WTC11 (cell line): ENCODE data around the gene SMIM3. TPM values are rescaled to one million over a fixed set of nuclear protein-coding genes. Genes with fewer than 3 reads are reported as not detected.

Experiments
- ATAC-seq: fragments of 200-7000 bp; cut with Tn5 transposase; 2 replicates; pipeline ENCODE4 v1.10.0; 2021; ENCODE audit warnings: mild to moderate bottlenecking, moderate library complexity
- CTCF ChIA-PET: fragments of 300-600 bp; sonication (Branson Sonifier 250); formaldehyde crosslinking; loops from one replicate; lab custom pipeline; 2021; ENCODE audit warnings: antibody characterized with exemption; lab: Charles Lee
- POLR2A ChIA-PET: fragments of 350-600 bp; sonication (Branson Sonifier 250); formaldehyde crosslinking; loops from one replicate; lab custom pipeline; 2021; ENCODE audit warnings: antibody characterized with exemption; lab: Charles Lee
- DNase-seq: peaks from one replicate; pipeline ENCODE4 v3.0.0; 2021; ENCODE audit warnings: low spot score
- H3K27ac Mint-ChIP-seq: 2 replicates; pipeline ENCODE4 v1.8.0; 2021; ENCODE audit warnings: mixed read lengths
- H3K27me3 Mint-ChIP-seq: 2 replicates; pipeline ENCODE4 v1.8.0; 2021; ENCODE audit warnings: low read depth, mild to moderate bottlenecking, moderate library complexity, mixed read lengths
- H3K36me3 Mint-ChIP-seq: 2 replicates; pipeline ENCODE4 v1.8.0; 2021; ENCODE audit warnings: mixed read lengths
- H3K4me1 Mint-ChIP-seq: 2 replicates; pipeline ENCODE4 v1.8.0; 2022; ENCODE audit warnings: mixed read lengths
- H3K4me3 Mint-ChIP-seq: 2 replicates; pipeline ENCODE4 v1.8.0; 2021; ENCODE audit warnings: mild to moderate bottlenecking, moderate library complexity, mixed read lengths
- H3K9me3 Mint-ChIP-seq: 2 replicates; pipeline ENCODE4 v1.8.0; 2021; ENCODE audit warnings: mixed read lengths
- ELF4 ChIP-seq: sonication (generic); formaldehyde crosslinking; IDR thresholded peaks from 2 replicates; pipeline ENCODE4 v1.8.1; 2022; ENCODE audit warnings: low read depth, mild to moderate bottlenecking, moderate library complexity, missing genetic modification reagents
- FOXK1 ChIP-seq: sonication (generic); formaldehyde crosslinking; IDR thresholded peaks from 2 replicates; pipeline ENCODE4 v1.8.0; 2022; ENCODE audit warnings: mild to moderate bottlenecking, moderate library complexity, missing genetic modification reagents
- MYBL2 ChIP-seq: sonication (generic); formaldehyde crosslinking; IDR thresholded peaks from 2 replicates; pipeline ENCODE4 v1.8.1; 2023; ENCODE audit warnings: mild to moderate bottlenecking, moderate library complexity, missing genetic modification reagents
- SOX15 ChIP-seq: fragments of 250-450 bp; sonication (Bioruptor Pico); IDR thresholded peaks from 2 replicates; pipeline ENCODE4 v1.9.0; 2021; ENCODE audit warnings: mild to moderate bottlenecking
- TCF7 ChIP-seq: sonication (generic); formaldehyde crosslinking; IDR thresholded peaks from 2 replicates; pipeline ENCODE4 v1.8.0; 2022; ENCODE audit warnings: mild to moderate bottlenecking, low read depth, missing genetic modification reagents, moderate library complexity
- ZNF232 ChIP-seq: sonication (generic); formaldehyde crosslinking; IDR thresholded peaks from 2 replicates; pipeline ENCODE4 v1.8.0; 2022; ENCODE audit warnings: mild to moderate bottlenecking, missing genetic modification reagents
- ZNF396 ChIP-seq: fragments of 250-450 bp; sonication (Bioruptor Pico); IDR thresholded peaks from 2 replicates; pipeline ENCODE4 v1.8.0; 2021; ENCODE audit warnings: mild to moderate bottlenecking, moderate library complexity, borderline replicate concordance
- ZNF423 ChIP-seq: fragments of 250-450 bp; sonication (Bioruptor Pico); IDR thresholded peaks from 2 replicates; pipeline ENCODE4 v2.1.2; 2022; ENCODE audit warnings: mild to moderate bottlenecking, moderate library complexity
- total RNA-seq: library from RNA; stranded (reverse); gene quantifications from 3 replicates; pipeline ENCODE4 v1.2.3, GENCODE V29; 2021
- TF ChIP-seq, protein P1 (sequence below): sonication (generic); formaldehyde crosslinking; IDR thresholded peaks from 2 replicates; pipeline ENCODE4 v1.8.0; 2022; ENCODE audit warnings: mild to moderate bottlenecking, missing genetic modification reagents
- TF ChIP-seq, protein P2 (sequence below): sonication (generic); formaldehyde crosslinking; IDR thresholded peaks from 2 replicates; pipeline ENCODE4 v1.8.1; 2023; ENCODE audit warnings: mild to moderate bottlenecking, missing genetic modification reagents, moderate library complexity
- TF ChIP-seq, protein P3 (sequence below): fragments of 250-450 bp; sonication (Bioruptor Pico); IDR thresholded peaks from 2 replicates; pipeline ENCODE4 v1.9.0; 2021; ENCODE audit warnings: mild to moderate bottlenecking, borderline replicate concordance
- TF ChIP-seq, protein P4 (sequence below): fragments of 200-600 bp; IDR thresholded peaks from 2 replicates; pipeline ENCODE4 v1.8.0; 2022; ENCODE audit warnings: antibody characterized with exemption
- TF ChIP-seq, protein P5 (sequence below): sonication (generic); formaldehyde crosslinking; IDR thresholded peaks from 2 replicates; pipeline ENCODE4 v1.8.1; 2022; ENCODE audit warnings: low read depth, mild to moderate bottlenecking, moderate library complexity, missing genetic modification reagents, borderline replicate concordance
- TF ChIP-seq, protein P6 (sequence below): sonication (generic); formaldehyde crosslinking; IDR thresholded peaks from 2 replicates; pipeline ENCODE4 v1.8.0; 2023; ENCODE audit warnings: missing genetic modification reagents
- TF ChIP-seq, protein P7 (sequence below): sonication (generic); formaldehyde crosslinking; IDR thresholded peaks from 2 replicates; pipeline ENCODE4 v1.8.1; 2023; ENCODE audit warnings: mild to moderate bottlenecking, missing genetic modification reagents, borderline replicate concordance
- TF ChIP-seq, protein P8 (sequence below): sonication (generic); formaldehyde crosslinking; IDR thresholded peaks from 2 replicates; pipeline ENCODE4 v1.8.1; 2023; ENCODE audit warnings: mild to moderate bottlenecking, missing genetic modification reagents
- TF ChIP-seq, protein P9 (sequence below): sonication (generic); formaldehyde crosslinking; IDR thresholded peaks from 2 replicates; pipeline ENCODE4 v1.8.1; 2022; ENCODE audit warnings: mild to moderate bottlenecking, moderate library complexity, missing genetic modification reagents
- TF ChIP-seq, protein P10 (sequence below): sonication (generic); formaldehyde crosslinking; IDR thresholded peaks from 2 replicates; pipeline ENCODE4 v1.8.1; 2023; ENCODE audit warnings: mild to moderate bottlenecking, missing genetic modification reagents, moderate library complexity

Gene SMIM3
- total RNA-seq, 1 experiment from 2014 or later = 14.1 TPM

DNA sequence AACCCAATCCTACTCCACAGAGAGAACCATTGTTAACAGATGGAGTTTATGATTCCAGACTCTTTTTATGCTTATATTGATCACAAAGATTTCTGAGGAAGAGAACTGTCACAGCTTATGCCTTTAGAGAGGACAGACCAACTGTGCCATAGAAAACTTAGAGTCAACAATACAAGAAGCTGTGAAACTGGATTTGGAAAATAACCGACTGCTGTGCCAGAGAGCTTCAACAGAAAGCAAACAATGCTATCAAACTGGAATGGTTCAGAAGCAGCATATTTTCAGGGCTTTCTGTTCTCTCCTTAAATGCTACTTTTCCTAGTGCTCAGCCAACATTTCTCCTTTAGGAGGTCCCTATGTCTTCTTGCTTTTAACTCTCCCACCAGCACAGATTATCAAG is 24.7 kb upstream of the SMIM3 start:
- no peak for ATAC-seq
- Mint-ChIP-seq H3K27me3 (no peaks in the 10 kb centered on the region), H3K4me3 (no peak overlapping the region), H3K4me1 (peaks cover 4% of the 10 kb centered on the region), H3K9me3 (no peaks in the 10 kb centered on the region; the same call in 1 of the 2 replicates)
- POLR2A ChIA-PET = no interaction called here
- DNase-seq = no peak
- TF ChIP-seq SOX15 (CRISPR knock-in tag) = no peak
- TF ChIP-seq, protein P1, sequence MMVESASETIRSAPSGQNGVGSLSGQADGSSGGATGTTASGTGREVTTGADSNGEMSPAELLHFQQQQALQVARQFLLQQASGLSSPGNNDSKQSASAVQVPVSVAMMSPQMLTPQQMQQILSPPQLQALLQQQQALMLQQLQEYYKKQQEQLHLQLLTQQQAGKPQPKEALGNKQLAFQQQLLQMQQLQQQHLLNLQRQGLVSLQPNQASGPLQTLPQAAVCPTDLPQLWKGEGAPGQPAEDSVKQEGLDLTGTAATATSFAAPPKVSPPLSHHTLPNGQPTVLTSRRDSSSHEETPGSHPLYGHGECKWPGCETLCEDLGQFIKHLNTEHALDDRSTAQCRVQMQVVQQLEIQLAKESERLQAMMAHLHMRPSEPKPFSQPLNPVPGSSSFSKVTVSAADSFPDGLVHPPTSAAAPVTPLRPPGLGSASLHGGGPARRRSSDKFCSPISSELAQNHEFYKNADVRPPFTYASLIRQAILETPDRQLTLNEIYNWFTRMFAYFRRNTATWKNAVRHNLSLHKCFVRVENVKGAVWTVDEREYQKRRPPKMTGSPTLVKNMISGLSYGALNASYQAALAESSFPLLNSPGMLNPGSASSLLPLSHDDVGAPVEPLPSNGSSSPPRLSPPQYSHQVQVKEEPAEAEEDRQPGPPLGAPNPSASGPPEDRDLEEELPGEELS (CRISPR knock-in tag) = no peak
- TF ChIP-seq, protein P2, sequence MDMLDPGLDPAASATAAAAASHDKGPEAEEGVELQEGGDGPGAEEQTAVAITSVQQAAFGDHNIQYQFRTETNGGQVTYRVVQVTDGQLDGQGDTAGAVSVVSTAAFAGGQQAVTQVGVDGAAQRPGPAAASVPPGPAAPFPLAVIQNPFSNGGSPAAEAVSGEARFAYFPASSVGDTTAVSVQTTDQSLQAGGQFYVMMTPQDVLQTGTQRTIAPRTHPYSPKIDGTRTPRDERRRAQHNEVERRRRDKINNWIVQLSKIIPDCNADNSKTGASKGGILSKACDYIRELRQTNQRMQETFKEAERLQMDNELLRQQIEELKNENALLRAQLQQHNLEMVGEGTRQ (CRISPR knock-in tag) = no peak
- TF ChIP-seq FOXK1 (CRISPR knock-in tag) = no peak
- TF ChIP-seq, protein P3, sequence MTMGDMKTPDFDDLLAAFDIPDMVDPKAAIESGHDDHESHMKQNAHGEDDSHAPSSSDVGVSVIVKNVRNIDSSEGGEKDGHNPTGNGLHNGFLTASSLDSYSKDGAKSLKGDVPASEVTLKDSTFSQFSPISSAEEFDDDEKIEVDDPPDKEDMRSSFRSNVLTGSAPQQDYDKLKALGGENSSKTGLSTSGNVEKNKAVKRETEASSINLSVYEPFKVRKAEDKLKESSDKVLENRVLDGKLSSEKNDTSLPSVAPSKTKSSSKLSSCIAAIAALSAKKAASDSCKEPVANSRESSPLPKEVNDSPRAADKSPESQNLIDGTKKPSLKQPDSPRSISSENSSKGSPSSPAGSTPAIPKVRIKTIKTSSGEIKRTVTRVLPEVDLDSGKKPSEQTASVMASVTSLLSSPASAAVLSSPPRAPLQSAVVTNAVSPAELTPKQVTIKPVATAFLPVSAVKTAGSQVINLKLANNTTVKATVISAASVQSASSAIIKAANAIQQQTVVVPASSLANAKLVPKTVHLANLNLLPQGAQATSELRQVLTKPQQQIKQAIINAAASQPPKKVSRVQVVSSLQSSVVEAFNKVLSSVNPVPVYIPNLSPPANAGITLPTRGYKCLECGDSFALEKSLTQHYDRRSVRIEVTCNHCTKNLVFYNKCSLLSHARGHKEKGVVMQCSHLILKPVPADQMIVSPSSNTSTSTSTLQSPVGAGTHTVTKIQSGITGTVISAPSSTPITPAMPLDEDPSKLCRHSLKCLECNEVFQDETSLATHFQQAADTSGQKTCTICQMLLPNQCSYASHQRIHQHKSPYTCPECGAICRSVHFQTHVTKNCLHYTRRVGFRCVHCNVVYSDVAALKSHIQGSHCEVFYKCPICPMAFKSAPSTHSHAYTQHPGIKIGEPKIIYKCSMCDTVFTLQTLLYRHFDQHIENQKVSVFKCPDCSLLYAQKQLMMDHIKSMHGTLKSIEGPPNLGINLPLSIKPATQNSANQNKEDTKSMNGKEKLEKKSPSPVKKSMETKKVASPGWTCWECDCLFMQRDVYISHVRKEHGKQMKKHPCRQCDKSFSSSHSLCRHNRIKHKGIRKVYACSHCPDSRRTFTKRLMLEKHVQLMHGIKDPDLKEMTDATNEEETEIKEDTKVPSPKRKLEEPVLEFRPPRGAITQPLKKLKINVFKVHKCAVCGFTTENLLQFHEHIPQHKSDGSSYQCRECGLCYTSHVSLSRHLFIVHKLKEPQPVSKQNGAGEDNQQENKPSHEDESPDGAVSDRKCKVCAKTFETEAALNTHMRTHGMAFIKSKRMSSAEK (CRISPR knock-in tag) = no peak
- TF ChIP-seq TCF7 (CRISPR knock-in tag) = no peak
- no peak for TF ChIP-seq ZNF423 (CRISPR knock-in tag)
- TF ChIP-seq, protein P4, sequence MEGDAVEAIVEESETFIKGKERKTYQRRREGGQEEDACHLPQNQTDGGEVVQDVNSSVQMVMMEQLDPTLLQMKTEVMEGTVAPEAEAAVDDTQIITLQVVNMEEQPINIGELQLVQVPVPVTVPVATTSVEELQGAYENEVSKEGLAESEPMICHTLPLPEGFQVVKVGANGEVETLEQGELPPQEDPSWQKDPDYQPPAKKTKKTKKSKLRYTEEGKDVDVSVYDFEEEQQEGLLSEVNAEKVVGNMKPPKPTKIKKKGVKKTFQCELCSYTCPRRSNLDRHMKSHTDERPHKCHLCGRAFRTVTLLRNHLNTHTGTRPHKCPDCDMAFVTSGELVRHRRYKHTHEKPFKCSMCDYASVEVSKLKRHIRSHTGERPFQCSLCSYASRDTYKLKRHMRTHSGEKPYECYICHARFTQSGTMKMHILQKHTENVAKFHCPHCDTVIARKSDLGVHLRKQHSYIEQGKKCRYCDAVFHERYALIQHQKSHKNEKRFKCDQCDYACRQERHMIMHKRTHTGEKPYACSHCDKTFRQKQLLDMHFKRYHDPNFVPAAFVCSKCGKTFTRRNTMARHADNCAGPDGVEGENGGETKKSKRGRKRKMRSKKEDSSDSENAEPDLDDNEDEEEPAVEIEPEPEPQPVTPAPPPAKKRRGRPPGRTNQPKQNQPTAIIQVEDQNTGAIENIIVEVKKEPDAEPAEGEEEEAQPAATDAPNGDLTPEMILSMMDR = no peak
- TF ChIP-seq, protein P5, sequence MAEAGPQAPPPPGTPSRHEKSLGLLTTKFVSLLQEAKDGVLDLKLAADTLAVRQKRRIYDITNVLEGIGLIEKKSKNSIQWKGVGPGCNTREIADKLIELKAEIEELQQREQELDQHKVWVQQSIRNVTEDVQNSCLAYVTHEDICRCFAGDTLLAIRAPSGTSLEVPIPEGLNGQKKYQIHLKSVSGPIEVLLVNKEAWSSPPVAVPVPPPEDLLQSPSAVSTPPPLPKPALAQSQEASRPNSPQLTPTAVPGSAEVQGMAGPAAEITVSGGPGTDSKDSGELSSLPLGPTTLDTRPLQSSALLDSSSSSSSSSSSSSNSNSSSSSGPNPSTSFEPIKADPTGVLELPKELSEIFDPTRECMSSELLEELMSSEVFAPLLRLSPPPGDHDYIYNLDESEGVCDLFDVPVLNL (CRISPR knock-in tag) = no peak
- TF ChIP-seq, protein P6, sequence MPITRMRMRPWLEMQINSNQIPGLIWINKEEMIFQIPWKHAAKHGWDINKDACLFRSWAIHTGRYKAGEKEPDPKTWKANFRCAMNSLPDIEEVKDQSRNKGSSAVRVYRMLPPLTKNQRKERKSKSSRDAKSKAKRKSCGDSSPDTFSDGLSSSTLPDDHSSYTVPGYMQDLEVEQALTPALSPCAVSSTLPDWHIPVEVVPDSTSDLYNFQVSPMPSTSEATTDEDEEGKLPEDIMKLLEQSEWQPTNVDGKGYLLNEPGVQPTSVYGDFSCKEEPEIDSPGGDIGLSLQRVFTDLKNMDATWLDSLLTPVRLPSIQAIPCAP = no peak
- TF ChIP-seq ELF4 = no peak
- no peak for TF ChIP-seq ZNF396 (CRISPR knock-in tag)
- TF ChIP-seq, protein P7, sequence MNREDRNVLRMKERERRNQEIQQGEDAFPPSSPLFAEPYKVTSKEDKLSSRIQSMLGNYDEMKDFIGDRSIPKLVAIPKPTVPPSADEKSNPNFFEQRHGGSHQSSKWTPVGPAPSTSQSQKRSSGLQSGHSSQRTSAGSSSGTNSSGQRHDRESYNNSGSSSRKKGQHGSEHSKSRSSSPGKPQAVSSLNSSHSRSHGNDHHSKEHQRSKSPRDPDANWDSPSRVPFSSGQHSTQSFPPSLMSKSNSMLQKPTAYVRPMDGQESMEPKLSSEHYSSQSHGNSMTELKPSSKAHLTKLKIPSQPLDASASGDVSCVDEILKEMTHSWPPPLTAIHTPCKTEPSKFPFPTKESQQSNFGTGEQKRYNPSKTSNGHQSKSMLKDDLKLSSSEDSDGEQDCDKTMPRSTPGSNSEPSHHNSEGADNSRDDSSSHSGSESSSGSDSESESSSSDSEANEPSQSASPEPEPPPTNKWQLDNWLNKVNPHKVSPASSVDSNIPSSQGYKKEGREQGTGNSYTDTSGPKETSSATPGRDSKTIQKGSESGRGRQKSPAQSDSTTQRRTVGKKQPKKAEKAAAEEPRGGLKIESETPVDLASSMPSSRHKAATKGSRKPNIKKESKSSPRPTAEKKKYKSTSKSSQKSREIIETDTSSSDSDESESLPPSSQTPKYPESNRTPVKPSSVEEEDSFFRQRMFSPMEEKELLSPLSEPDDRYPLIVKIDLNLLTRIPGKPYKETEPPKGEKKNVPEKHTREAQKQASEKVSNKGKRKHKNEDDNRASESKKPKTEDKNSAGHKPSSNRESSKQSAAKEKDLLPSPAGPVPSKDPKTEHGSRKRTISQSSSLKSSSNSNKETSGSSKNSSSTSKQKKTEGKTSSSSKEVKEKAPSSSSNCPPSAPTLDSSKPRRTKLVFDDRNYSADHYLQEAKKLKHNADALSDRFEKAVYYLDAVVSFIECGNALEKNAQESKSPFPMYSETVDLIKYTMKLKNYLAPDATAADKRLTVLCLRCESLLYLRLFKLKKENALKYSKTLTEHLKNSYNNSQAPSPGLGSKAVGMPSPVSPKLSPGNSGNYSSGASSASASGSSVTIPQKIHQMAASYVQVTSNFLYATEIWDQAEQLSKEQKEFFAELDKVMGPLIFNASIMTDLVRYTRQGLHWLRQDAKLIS = no peak
- no peak for TF ChIP-seq MYBL2 (CRISPR knock-in tag)
- TF ChIP-seq, protein P8, sequence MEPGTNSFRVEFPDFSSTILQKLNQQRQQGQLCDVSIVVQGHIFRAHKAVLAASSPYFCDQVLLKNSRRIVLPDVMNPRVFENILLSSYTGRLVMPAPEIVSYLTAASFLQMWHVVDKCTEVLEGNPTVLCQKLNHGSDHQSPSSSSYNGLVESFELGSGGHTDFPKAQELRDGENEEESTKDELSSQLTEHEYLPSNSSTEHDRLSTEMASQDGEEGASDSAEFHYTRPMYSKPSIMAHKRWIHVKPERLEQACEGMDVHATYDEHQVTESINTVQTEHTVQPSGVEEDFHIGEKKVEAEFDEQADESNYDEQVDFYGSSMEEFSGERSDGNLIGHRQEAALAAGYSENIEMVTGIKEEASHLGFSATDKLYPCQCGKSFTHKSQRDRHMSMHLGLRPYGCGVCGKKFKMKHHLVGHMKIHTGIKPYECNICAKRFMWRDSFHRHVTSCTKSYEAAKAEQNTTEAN = no peak
- TF ChIP-seq, protein P9, sequence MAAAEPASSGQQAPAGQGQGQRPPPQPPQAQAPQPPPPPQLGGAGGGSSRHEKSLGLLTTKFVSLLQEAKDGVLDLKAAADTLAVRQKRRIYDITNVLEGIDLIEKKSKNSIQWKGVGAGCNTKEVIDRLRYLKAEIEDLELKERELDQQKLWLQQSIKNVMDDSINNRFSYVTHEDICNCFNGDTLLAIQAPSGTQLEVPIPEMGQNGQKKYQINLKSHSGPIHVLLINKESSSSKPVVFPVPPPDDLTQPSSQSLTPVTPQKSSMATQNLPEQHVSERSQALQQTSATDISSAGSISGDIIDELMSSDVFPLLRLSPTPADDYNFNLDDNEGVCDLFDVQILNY (CRISPR knock-in tag) = no peak
- TF ChIP-seq, protein P10, sequence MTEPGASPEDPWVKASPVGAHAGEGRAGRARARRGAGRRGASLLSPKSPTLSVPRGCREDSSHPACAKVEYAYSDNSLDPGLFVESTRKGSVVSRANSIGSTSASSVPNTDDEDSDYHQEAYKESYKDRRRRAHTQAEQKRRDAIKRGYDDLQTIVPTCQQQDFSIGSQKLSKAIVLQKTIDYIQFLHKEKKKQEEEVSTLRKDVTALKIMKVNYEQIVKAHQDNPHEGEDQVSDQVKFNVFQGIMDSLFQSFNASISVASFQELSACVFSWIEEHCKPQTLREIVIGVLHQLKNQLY (CRISPR knock-in tag) = no peak
- TF ChIP-seq ZNF232 (CRISPR knock-in tag) = no peak
- TF ChIP-seq, all 79 proteins: peak for 0
- Mint-ChIP-seq H3K36me3 (peaks cover 55% of the 10 kb centered on the region), H3K27ac (no peak overlapping the region)
- CTCF ChIA-PET = no interaction called here
